ENCODE data around the gene TEX51.

The TEX51 gene

DNA sequence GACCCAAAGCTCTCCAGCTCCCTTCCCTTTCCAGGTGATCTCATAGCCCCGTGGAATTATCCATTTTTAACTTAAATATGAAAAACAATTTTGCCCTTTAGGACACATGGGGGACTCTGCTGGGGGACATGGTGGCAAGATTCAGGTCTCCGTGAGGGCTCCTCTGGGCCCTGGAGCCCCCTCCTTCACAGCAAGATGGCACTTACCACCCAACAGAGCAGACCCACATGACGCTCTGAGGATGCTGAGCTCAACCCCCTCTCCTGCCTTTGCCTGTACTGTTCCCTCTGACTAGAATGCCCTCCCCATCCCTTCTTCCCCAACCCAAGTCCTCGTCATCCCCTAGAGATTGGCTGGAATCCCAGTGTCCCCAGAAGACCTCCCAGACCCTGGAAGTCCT, 17.2 kb downstream of the TEX51 start:
- DNase-seq, result no peak

GRCh38 chr2:126916744-126917143, 18.1 kb downstream of the TEX51 start:
- no peak for DNase-seq

- no peak for DNase-seq
Observed at GRCh38 chr2:126921066-126921465, 22.4 kb downstream of the TEX51 start.

GRCh38 chr2:126930970-126931590, 32.4 kb downstream of the TEX51 start:
- DNase-seq, result no peak

- DNase-seq, result no peak
Observed at GRCh38 chr2:126932529-126932928, 33.8 kb downstream of the TEX51 start.

- no peak for DNase-seq
Observed at GRCh38 chr2:126932966-126933710, 34.4 kb downstream of the TEX51 start.

DNA sequence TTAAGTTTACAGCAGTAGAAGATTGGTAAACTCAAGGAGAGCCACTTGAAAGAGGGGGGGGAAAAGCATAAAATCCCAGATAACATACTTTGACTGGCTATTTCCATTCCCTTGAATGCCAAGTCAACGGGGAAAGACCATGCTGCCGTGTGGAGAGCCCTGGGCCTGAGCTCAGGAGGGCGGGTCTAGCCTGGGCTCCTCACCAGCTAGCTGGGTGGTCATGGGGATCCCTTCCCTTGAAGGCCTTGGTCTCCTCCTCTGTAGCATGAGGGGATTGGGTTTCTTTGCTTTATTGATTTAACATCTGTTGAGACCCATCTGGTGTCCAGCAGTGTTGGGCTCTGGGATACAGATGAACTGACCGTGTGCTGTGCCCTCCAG, 35.0 kb downstream of the TEX51 start:
- DNase-seq, result no peak

DNA sequence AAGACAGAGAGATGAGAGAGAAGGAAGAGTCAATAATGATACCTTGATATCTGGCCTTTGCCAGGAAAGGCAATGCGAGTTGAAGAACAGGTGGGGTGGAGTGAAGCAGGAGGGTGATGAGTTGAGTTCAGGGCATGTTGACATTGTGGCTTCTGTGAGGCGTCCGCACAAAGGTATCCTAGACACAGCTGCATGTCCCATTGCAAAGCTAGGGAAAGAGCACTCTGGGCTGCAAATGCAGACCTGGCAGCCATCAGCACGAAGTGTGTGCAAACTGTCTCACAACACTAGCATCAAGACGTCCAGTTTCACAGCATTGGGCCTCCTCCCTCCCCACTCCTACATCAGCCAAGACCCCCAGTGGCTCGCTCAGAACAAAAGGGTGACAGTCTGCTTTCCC, 36.1 kb downstream of the TEX51 start:
- no peak for DNase-seq

DNA sequence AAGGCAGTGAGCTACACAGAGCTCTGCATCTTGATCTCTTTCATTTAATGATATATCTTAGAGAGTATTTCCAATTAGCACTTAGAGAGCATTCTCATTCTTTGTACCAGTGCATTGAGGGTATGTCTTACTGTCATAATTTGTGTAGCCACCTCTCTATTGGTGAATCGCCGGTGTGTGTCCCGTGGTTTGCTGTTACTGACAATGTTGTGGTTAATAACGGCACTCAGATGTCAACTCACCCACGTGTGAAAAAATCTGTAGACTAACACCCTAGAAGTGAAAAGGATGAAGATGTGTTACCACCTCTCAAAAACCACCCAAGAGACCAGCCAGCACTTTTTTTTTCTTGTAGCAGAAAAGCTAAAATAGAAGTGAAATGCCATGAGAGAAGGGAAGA, 37.1 kb downstream of the TEX51 start:
- no peak for DNase-seq

- DNase-seq, result no peak
Observed at GRCh38 chr2:126936219-126936723, 37.6 kb downstream of the TEX51 start.

GRCh38 chr2:126940331-126940730, 41.6 kb downstream of the TEX51 start:
- no peak for DNase-seq

- no peak for DNase-seq
Observed at GRCh38 chr2:126942427-126943203, 43.9 kb downstream of the TEX51 start.

- no peak for DNase-seq
Observed at GRCh38 chr2:126943612-126944348, 45.1 kb downstream of the TEX51 start.

GRCh38 chr2:126945118-126945517, 46.4 kb downstream of the TEX51 start:
- DNase-seq, result no peak

- DNase-seq, result no peak
Observed at GRCh38 chr2:126946318-126947102, 47.8 kb downstream of the TEX51 start.

GRCh38 chr2:126947103-126947429, 48.4 kb downstream of the TEX51 start:
- no peak for DNase-seq

GRCh38 chr2:126949775-126950174, 51.1 kb downstream of the TEX51 start:
- no peak for DNase-seq

- DNase-seq, result no peak
Observed at GRCh38 chr2:126950504-126950903, 51.8 kb downstream of the TEX51 start.
